SK-N-MC (cell line): Measurements from ENCODE around the gene CLSTN2.

Source experiments
- EZH2 ChIP-seq: fragments of 200-600 bp; sonication (generic); IDR thresholded peaks from one replicate; pipeline ENCODE4 v1.6.1; 2017; ENCODE audit warnings: antibody characterized with exemption
- FOXP2 ChIP-seq: optimal IDR thresholded peaks from 2 replicates; pipeline ENCODE3; 2011; ENCODE audit warnings: mild to moderate bottlenecking, moderate library complexity; ENCODE audit not compliant: insufficient read depth; ENCODE audit errors: extremely low read length, control extremely low read depth
- POLR2AphosphoS5 ChIP-seq: IDR thresholded peaks from 2 replicates; pipeline ENCODE4 v1.6.1; 2012; ENCODE audit warnings: mild to moderate bottlenecking, low read depth, low read length, borderline replicate concordance

- TF ChIP-seq EZH2: no peak
- TF ChIP-seq POLR2AphosphoS5: no peak
- no peak for TF ChIP-seq FOXP2
These were observed 357.7 kb downstream of the CLSTN2 start for GRCh38 chr3:140292684-140293083.
